Activated naive CD4-positive, alpha-beta T cell treated with Interleukin-2 at 50 U/mL for 16 hours (primary cell): ENCODE measurements around the gene TCERG1L.
"Not testable (repeated sequence)": the region's sequence is repeated elsewhere in the genome, so short reads cannot be mapped to it uniquely, and the experiment has no call there.

ENCODE experiments used
- DNase-seq: peaks from one replicate; pipeline ENCODE4 v3.0.0-alpha.2; 2020

The TCERG1L gene, protein sequence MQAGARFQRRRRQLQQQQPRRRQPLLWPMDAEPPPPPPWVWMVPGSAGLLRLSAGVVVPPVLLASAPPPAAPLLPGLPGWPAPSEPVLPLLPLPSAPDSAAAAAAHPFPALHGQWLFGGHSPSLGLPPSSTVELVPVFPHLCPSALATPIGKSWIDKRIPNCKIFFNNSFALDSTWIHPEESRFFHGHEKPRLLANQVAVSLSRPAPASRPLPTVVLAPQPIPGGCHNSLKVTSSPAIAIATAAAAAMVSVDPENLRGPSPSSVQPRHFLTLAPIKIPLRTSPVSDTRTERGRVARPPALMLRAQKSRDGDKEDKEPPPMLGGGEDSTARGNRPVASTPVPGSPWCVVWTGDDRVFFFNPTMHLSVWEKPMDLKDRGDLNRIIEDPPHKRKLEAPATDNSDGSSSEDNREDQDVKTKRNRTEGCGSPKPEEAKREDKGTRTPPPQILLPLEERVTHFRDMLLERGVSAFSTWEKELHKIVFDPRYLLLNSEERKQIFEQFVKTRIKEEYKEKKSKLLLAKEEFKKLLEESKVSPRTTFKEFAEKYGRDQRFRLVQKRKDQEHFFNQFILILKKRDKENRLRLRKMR

DNA sequence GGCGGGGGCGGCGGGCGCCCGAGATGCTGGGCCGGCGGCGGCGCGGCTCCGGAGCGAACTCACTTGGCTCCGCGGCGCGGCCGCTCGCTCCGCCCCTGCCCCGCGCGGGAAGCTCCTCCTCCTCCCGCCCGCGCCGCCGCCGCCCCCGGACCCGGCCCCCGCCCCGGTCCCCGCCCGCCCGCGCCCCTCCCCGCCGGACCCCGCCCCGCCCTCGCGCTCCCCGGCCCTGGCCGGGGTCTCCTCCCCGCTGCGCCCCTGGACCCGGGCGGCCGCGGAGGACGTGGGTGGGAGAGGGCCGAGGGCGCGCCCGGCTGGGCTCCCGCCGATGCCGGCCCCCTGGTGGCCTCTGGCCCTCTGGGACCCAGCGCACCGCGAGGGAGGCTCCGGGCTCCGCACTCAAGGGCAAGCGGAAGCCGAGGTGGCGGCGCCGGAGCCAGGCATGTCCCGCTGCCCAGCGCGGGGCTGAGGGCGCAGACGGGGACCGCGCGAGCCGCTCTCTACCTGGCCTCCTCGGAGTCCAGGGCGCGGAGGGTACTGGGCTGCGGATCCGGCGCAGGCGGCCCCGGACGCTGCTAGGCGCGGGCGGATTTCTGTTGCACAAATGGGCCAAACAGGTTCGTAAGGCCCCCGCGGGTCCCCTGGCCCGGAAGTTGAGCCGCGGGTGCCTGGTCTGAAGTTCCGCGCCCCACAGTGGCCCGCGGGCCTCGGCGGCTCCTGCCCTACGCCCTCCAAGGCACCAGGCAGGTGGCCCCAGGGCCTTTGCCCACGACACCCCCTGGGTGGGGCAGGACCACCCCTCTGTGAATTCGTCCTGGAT is at the start of gene TCERG1L:
TCERG1L (minus strand) TSS at position 61 of the 817 bp plus-strand sequence. CDS start 86 bp downstream, outside the sequence.
- DNase-seq: no peak

DNA sequence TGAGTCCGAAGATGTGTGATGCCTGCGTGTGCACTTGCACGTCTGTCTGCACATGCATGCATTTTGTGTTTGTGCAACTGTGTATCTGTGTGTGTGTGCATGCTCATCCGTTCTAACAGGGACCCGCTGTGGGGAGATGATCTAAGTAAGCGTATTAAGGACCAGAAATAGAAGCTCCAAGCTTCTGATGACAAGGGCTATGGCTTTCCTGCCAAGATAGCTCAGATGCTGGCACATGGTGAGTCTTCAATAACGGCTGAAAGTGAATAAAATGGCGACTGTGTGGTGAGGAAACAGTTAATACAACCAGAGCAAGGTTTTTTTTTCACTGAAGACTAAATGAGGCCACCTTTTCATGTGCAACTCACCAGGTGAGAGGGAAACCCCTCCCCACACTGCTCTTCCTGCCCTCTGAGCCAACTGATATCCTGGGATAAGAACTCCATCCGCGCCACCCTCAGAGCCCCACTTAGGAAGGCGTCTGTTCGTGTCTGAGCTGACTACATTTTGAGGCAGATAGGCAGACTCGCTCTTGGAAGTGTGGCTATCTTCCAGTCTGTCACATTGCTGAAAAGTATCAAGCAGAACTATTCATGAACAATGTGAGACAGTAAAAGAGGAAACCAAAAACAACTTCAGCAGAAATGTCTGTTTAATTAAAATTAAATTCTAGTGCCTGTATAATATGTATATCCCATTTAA is 47.4 kb upstream of the TCERG1L start:
- DNase-seq: no peak

DNA sequence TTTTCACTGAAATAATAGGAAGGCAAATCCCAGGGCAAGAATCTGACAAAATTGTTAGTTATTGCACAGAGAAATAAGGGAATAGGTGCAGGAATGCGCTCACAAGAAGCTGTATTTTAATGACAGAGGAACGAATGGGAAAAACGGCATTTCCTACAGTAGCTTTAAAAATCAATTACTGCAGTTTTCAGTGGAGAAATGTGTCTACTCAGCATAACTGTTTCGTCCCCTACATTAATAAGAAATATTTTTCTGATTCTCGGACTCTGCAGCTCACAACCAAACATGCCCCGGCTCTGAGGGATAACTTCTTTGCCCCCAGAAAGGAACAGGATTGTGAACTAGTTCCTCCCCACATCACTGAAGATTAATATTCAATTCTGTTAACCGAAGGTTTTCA is 44.9 kb upstream of the TCERG1L start:
- DNase-seq: no peak

DNA sequence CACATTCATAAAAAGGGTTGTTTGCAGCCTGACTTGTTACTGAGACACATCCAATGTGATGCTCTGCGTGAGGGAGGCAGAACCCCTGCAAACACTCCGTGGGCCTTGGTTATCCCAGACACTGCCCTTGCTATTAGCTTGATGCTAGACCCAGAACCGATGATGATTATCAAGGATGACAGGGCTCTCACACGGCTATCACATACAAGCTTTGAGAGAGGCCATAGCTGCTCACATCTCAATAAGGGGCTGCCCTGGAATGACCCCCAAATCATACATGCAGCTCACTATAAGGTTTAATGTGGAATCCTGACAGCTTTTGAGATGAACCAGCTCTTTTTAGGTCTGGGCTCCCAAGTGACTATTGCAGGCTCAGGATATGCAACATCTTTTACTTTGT is 44.4 kb upstream of the TCERG1L start:
- no peak for DNase-seq

DNA sequence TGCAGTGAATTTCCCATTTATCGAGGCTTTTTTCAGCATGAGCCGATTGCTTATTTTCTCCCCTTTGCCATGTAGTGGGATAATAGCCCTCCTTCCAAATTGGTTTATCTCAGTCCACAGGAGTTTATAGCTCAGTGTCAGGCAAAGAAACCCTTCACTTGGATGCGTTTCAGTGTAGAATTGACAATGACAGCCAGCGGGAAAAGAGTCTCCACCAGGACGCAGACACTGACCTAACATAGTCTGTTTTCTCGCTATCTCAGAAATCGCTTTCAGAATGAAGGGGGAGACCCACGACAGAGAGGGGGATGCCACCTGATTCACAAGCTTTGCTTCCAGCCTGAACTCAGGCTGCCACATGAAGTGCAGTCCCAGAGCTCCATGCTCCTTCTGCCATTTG is 43.5 kb upstream of the TCERG1L start:
- DNase-seq: no peak

DNA sequence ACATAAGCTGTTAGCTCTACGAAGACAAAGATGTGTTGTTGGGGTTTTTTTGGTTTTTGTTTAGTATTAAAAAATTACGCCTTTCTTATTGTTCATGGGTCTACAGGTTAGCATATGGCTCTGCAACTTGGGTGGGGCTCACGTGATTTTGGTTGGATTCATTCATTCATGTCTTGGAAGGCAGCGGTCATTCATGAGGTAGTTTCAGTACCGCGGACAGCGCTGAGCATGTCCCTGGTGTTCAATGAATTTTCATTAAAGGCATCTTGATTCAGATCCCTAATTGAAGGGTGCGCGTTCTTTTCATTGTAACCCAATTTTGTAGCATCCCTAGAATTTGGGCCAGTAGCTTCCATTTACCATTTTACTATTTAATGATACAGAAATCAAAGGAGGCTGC is 42.9 kb upstream of the TCERG1L start:
- no peak for DNase-seq

DNA sequence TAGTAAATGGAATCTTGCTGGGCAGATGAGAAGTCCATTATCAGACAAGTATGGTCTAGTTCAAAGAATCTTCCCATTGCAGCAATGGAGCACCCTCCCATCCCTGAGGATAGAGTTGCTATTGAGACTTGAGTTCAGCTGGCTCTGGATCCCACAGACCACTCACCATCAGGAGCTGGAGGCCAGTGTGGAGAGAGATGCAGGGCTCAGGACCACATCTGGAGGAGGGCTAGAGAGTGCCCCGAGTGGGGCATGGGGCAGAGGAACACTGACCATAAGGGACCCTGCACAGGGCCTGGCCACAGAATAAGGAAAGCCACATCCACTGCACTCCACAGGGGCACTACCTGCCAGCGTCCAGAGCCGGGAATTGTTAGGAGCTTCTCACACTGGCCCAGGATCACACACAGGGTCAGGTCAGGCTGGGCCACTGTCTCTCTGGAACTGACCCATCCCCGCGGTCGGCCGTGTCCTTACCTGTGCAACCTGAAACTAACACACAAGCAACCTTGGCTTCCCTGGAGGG is 41.3 kb upstream of the TCERG1L start:
- DNase-seq: no peak

DNA sequence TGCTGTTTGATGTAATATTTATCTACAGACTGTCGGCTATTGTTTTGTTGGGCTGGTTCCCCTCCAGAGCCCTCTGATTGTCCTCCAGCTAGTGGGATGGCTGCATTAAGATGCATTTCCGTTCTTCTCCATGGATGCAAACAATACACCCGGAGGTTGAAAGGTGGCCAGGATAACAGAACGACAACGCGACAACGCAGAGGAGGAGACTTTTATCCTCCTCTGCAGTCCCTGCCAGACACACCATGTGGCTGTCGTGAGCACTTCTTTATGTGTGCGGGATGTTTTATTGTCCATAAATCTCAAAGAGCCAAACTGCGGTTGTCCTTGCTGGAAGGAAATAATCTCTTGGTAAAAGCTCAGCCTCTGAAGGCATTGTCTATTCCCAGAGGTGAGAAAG is 39.1 kb upstream of the TCERG1L start:
- no peak for DNase-seq

DNA sequence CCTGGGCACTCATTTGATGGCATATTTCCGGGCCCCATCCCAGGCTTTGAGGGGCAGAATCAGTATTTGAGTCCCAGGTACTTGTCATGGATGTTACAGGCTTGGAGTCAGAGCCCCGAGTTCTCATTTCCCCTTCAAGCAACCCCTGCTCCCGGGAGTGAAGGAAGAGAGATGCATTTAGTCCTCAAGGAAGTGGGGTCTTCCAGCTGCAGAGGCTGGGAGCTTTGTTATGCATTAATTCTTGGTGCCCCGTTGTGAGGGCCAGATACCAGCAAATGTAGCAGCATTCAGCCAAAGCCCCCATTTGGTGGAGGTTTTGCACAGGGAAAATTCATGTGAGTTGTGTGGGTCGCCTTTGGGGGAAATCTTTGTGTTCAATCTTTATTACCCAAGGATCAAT is 38.7 kb upstream of the TCERG1L start:
- DNase-seq: no peak

DNA sequence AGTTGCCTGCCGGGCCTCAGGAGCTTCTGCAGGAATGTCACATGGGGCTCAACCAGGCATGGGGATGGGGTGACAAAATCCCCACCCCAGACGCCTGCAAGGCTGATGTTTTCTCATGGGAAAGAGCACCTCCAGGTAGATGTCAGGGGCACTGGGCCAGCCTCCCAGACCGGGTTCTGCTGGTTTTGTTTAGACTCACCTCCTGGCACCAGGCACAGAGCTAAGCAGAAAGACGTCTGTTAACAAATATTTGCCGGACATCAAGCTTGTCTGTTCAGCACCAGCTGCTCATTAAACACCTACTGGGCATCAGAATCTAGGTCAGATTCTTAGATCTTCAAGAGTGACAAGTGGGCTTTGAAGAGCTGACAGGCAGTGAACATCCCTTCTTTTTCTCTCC is 34.9 kb upstream of the TCERG1L start:
- no peak for DNase-seq

DNA sequence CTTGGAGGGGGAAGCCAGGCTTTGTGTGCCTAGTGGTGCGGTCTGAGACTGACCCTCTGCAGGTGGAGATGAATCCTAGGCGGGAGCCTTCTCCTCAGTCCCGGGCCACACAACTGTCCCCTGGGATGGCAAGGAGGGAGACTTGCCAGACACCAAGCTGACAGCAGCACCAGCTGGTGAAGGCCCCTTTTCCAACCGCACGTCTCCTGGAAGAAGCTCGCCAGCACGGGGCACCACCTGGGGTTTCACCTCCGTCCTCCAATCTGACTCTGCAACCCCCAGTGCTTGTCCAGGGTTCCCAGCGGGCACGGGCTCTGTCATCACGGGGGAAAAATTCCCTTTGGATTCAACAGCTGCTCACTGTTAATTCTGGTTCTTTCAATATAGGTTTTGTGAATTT is 34.2 kb upstream of the TCERG1L start:
- DNase-seq: no peak

DNA sequence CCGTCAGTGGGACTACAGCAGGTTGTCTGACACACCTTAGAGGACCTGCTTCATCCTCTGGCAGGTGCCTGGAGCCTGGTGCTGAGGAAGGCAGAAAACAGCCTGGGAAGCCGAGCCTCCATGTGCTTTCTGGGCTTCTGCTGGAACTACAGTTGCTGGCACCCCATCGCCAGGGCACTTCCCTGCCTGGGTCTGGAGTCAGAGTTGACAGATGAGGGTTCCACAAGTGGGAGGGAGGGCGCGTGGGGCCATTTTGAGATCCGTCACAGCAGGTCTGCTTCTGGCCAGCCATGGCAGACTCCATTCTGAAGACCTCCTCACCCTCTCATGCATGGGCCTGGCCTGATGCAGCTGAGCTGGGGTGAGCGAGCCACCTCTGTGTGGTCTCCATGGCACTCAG is 33.2 kb upstream of the TCERG1L start:
- no peak for DNase-seq

DNA sequence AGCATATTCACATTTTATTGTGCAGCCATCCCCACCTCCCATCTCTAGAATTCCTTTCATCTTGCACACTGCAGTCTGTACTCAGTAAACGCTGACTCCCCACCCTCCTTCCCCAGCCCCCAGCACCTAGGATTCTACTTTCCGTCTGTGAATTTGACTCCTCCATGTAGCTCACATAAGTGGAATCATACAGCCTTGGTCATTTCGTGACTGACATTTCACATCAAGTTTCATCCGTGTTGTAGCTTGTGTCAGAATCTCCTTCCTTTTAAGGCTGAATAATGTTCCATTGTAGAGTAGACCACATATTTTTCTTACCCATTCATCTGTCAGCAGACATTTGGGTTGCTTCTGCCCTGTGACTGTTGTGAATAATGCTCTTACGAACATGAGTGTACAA is 26.2 kb upstream of the TCERG1L start:
- DNase-seq: no peak

DNA sequence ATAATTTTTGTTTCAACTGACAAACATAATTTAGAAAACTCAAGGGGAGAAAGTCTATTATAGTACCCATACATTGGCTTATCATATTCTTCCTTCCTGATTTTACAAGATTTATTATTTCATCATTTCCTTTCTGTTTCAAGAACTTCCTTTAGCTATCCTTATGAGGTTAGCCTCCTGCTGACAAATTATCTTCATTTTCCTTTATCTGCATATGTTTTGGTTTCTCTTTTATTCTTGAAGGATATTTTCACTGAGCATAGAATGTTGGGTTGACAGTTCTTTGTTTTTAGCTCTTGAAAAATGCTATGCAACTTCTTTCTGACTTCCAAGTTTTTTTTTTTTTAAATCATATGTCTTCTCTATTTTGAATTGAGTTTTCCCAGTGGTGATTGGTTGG is 21.3 kb upstream of the TCERG1L start:
- DNase-seq: no peak

DNA sequence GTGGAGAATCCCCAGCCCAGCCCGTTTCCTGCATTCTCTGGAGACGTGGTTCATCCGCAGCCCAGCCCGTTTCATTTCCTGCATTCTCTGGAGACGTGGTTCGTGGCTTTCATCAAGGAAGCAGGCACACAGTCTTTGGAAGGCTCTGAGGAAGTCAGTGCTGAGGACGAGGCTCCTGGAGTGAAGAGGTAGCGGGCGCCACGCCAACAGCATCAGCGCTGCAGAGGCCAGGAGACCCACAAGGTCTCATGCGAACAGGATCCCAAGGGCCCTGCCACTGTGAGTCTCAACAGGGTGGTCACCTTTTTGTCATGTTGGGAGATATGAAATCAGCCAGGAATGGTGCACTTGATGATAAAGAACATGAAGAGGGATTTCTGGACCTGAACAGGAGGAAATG is 12.4 kb upstream of the TCERG1L start:
- DNase-seq: no peak

DNA sequence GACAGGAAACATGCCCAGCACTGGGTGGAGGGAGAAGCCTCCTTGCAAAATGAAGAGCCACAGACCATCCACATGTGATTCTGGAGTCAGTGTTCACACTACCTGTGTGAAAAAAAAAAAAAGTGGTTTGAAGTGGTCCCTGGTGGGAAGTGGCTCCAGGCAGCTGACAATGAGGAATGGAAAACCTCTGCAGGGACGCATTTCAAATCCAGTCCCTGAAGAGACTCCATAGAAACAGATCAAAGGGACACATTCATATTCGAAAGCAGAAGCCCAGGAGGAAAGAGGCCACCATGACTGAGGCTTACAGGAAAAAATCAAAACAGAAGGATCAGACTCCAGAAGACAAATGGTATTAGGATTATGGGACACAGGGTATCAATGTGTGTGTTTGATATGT is 11.5 kb upstream of the TCERG1L start:
- DNase-seq: no peak

DNA sequence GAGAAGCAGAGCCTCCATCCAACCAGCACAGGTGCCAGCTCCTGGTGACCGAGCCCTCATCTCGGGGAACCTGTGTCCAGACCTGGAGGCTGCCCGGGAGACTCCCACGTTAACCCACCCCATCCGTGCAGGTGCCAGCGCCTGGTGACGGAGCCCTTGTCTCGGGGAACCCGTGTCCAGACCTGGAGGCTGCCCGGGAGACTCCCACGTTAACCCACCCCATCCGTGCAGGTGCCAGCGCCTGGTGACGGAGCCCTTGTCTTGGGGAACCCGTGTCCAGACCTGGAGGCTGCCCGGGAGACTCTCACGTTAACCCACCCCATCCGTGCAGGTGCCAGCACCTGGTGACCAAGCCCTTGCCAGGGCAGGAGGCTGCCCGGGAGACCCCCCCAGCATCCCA is 11.1 kb upstream of the TCERG1L start:
- DNase-seq: not testable (repeated sequence)

DNA sequence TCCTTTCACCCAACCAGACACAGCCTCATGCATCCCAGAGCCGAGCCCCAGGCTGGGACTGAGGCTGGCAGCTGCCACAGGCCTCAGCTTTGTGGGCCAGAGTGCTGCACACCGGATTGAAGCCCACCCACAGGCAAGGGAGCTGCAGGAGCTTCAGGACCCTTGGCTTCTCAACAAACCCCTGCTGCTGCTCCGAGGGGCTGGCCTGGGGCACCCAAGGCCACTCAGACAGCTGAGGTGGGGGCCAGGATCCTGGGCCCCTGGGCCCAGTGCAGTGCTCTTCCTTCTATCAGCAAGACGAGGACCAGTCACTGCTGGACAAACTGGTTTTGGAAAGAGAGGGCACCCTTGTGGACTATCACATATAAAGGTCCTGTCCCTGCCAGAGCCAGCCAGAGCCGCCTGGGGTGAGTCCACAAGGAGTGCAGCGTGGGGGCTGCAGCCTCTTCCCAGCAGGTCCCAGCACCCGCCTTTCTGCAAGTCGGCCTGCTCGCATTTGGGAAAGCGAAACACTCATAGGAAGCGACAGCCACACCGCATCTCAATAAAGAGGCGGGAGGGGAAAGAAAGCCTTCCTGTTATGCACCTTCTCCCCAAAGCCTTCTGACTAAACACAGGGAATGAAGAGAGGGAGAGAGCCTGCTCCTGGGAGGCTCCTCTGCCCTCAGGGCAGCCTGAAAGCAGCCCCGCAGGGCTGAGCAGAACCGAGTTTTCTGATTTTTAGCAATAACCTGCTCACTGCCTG is 9.5 kb upstream of the TCERG1L start:
- DNase-seq: no peak

DNA sequence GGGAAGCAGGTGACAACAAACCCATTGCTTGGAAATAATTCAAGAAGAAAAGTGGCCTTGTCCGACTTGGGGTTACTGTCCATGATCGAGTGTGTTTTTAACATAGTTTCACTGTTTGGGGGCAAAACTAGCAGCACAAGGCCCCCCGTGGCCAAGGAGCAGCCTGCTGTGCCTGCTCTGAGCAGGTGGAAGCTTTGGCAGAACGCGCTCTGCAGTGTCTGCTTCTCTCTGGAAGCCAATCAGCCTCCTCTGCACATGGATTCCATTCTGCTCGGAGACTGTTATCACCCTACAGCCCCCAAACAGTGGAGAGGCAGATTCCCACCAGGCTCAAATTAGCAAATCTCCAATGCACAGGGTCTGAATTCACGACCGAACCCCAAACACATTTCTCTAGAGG is 7.3 kb upstream of the TCERG1L start:
- no peak for DNase-seq

DNA sequence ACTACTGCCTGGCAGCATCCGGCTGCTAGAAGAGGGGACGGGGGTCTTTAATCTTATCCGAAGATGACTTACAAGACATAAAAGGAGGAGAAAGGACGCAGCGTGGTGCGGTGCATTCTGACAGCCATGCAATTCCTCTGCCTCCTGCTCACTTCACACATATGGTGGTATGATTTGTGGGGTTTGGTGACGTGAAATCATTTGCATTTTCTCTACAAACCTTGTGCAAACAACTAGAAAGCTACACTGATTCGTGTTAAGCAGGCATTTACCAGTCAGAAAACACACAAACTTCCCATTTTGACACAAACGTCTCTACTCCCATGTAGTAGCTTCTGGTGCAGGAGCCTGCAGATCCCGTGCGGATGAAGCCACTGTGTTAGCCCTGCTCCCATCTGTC is 6.8 kb upstream of the TCERG1L start:
- no peak for DNase-seq

DNA sequence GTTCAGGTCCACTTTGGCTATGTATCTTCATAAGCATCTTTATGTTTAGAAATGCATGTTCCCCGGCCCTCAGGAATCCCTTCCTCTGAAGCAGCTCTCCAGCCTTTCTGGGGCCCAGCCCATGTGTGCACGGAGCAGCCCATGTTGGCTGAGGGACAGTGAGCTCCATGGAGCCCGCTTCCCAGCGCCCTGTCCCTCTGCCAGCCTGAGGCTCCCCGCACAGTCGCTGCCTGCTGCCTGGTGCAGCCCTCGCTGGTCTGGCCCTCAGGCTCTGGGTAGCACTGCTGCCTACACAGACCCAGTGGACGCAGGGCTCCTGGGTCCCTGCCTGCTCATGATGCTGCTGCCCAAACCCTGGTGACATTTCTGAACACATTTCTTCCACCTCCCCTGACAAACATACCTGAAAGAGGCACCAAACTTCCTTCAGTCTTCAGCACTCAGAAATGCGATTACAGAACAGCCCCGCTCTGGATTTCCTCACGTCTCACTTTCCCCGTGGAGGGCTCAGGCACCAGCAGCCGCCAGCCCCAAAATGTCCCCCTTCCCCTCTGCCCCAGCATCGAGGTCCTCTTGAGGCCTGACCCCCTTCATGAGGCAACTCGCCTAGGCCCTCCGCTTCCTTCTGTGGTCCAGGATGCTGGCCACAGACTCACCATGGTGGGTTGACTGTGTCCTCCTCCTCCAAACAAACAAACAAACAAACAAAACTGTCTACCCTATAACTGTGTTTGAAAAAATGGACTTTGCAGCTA is 5.0 kb upstream of the TCERG1L start:
- DNase-seq: no peak

DNA sequence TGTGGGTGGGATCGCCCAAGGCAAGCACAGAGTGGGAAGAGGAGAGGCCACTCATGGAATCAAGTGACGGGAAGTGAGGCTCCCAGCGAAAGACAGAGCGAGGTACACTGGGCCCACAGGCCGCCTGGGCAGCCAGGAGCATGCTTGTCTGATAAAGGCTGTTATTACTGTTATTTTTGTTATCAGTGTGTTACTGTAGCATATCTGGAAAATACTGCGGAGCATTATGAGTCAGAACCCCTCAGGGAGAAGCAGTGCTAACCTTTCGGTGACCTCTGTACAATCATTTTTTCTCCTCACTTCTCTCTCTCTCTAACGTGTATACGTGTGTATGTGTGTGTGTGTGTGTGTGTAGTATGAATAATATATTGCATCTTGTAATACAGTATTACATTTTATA is 3.8 kb upstream of the TCERG1L start:
- no peak for DNase-seq
